ENCODE data around the gene DNASE2. TPM values are rescaled to one million over a fixed set of nuclear protein-coding genes. Genes with fewer than 3 reads are reported as not detected.

The DNASE2 gene
- total RNA-seq, 1 donor from 2014 or later, result 21.5 TPM

- Mint-ChIP-seq H3K4me1 (peaks cover 22% of the 10 kb centered on the region), H3K36me3 (ENCODE audit: low read depth) (peaks cover 11% of the 10 kb centered on the region), H3K4me3 (peak overlapping the region; percentile 85), H3K9me3 (no peaks in the 10 kb centered on the region), H3K27me3 (peaks cover 7% of the 10 kb centered on the region), H3K27ac (peak overlapping the region; percentile 34)
- no peak for DNase-seq
- intact Hi-C loops (cut with micrococcal nuclease), result no loop called here
Measured at GRCh38 chr19:12882589-12882988, 1.3 kb upstream of the DNASE2 start.

- no peaks in the 10 kb centered on the region for H3K27me3 Mint-ChIP-seq
- H3K9me3 Mint-ChIP-seq, result no peaks in the 10 kb centered on the region
- no peak for DNase-seq
- intact Hi-C loops (cut with micrococcal nuclease), result loop anchor here (2.0 kb wide), 1 partner anchor 42 kb away; the partner anchor contains the start of gene MAST1
- H3K36me3 Mint-ChIP-seq (ENCODE audit: low read depth), result peaks cover 17% of the 10 kb centered on the region
- H3K4me1 Mint-ChIP-seq, result peaks cover 18% of the 10 kb centered on the region
- H3K4me3 Mint-ChIP-seq, result peak overlapping the region; percentile 85
- peak overlapping the region; percentile 84 for H3K27ac Mint-ChIP-seq
Measured at GRCh38 chr19:12880551-12881171, 588 bp downstream of the DNASE2 start.

GRCh38 chr19:12875086-12875485, 6.2 kb downstream of the DNASE2 start:
- peaks cover 8% of the 10 kb centered on the region for H3K4me1 Mint-ChIP-seq
- no peaks in the 10 kb centered on the region for H3K27me3 Mint-ChIP-seq
- intact Hi-C loops (cut with micrococcal nuclease), result no loop called here
- DNase-seq, result no peak
- no peak overlapping the region for H3K27ac Mint-ChIP-seq
- H3K9me3 Mint-ChIP-seq, result peaks cover 3% of the 10 kb centered on the region
- H3K36me3 Mint-ChIP-seq (ENCODE audit: low read depth), result peaks cover 34% of the 10 kb centered on the region
- H3K4me3 Mint-ChIP-seq, result no peak overlapping the region

- H3K27me3 Mint-ChIP-seq, result no peaks in the 10 kb centered on the region
- intact Hi-C loops (cut with micrococcal nuclease), result no loop called here
- no peak for DNase-seq
- H3K9me3 Mint-ChIP-seq, result peaks cover 3% of the 10 kb centered on the region
- H3K4me1 Mint-ChIP-seq, result peaks cover 4% of the 10 kb centered on the region
- H3K4me3 Mint-ChIP-seq, result no peak overlapping the region
- no peak overlapping the region for H3K27ac Mint-ChIP-seq
- H3K36me3 Mint-ChIP-seq (ENCODE audit: low read depth), result peaks cover 34% of the 10 kb centered on the region
Measured at GRCh38 chr19:12873891-12874745, 7.1 kb downstream of the DNASE2 start.

GRCh38 chr19:12872941-12873890, 8.0 kb downstream of the DNASE2 start:
- H3K4me3 Mint-ChIP-seq, result peak overlapping the region; percentile 44
- H3K9me3 Mint-ChIP-seq, result peaks cover 3% of the 10 kb centered on the region
- H3K27ac Mint-ChIP-seq, result peak overlapping the region; percentile 21
- peaks cover 30% of the 10 kb centered on the region for H3K36me3 Mint-ChIP-seq (ENCODE audit: low read depth)
- DNase-seq, result peak; percentile 90
- peaks cover 4% of the 10 kb centered on the region for H3K4me1 Mint-ChIP-seq
- intact Hi-C loops (cut with micrococcal nuclease), result no loop called here
- no peaks in the 10 kb centered on the region for H3K27me3 Mint-ChIP-seq

- H3K9me3 Mint-ChIP-seq, result peaks cover 3% of the 10 kb centered on the region
- intact Hi-C loops (cut with micrococcal nuclease), result no loop called here
- no peaks in the 10 kb centered on the region for H3K27me3 Mint-ChIP-seq
- H3K4me3 Mint-ChIP-seq, result no peak overlapping the region
- H3K27ac Mint-ChIP-seq, result peak overlapping the region; percentile 9
- H3K4me1 Mint-ChIP-seq, result peaks cover 5% of the 10 kb centered on the region
- no peak for DNase-seq
- H3K36me3 Mint-ChIP-seq (ENCODE audit: low read depth), result peaks cover 25% of the 10 kb centered on the region
Measured at GRCh38 chr19:12872255-12872654, 9.0 kb downstream of the DNASE2 start.

- H3K36me3 Mint-ChIP-seq (ENCODE audit: low read depth), result peaks cover 24% of the 10 kb centered on the region
- H3K4me1 Mint-ChIP-seq, result peaks cover 9% of the 10 kb centered on the region
- no peaks in the 10 kb centered on the region for H3K27me3 Mint-ChIP-seq
- H3K4me3 Mint-ChIP-seq, result no peak overlapping the region
- H3K9me3 Mint-ChIP-seq, result peaks cover 3% of the 10 kb centered on the region
- no peak for DNase-seq
- intact Hi-C loops (cut with micrococcal nuclease), result no loop called here
- H3K27ac Mint-ChIP-seq, result no peak overlapping the region
Measured at GRCh38 chr19:12871681-12872080, 9.6 kb downstream of the DNASE2 start.

- peaks cover 3% of the 10 kb centered on the region for H3K9me3 Mint-ChIP-seq
- H3K36me3 Mint-ChIP-seq (ENCODE audit: low read depth), result peaks cover 13% of the 10 kb centered on the region
- peaks cover 11% of the 10 kb centered on the region for H3K4me1 Mint-ChIP-seq
- no peaks in the 10 kb centered on the region for H3K27me3 Mint-ChIP-seq
- no peak overlapping the region for H3K27ac Mint-ChIP-seq
- DNase-seq, result peak; percentile 67
- no peak overlapping the region for H3K4me3 Mint-ChIP-seq
- intact Hi-C loops (cut with micrococcal nuclease), result no loop called here
Measured at GRCh38 chr19:12868540-12869112, 12.6 kb downstream of the DNASE2 start.

GRCh38 chr19:12867120-12868099, 13.8 kb downstream of the DNASE2 start:
- Mint-ChIP-seq H3K36me3 (ENCODE audit: low read depth) (peaks cover 5% of the 10 kb centered on the region), H3K27ac (peak overlapping the region; percentile 16), H3K27me3 (peaks cover 2% of the 10 kb centered on the region), H3K9me3 (no peaks in the 10 kb centered on the region), H3K4me3 (peak overlapping the region; percentile 77), H3K4me1 (peaks cover 8% of the 10 kb centered on the region)
- peak; percentile 93 for DNase-seq
- intact Hi-C loops (cut with micrococcal nuclease), result no loop called here

- H3K4me1 Mint-ChIP-seq, result peaks cover 7% of the 10 kb centered on the region
Measured at GRCh38 chr19:12866416-12867119, 14.7 kb downstream of the DNASE2 start.

GRCh38 chr19:12865746-12866415, 15.4 kb downstream of the DNASE2 start:
- peaks cover 4% of the 10 kb centered on the region for H3K27me3 Mint-ChIP-seq
- H3K4me1 Mint-ChIP-seq, result peaks cover 7% of the 10 kb centered on the region
- H3K4me3 Mint-ChIP-seq, result no peak overlapping the region
- no peak overlapping the region for H3K27ac Mint-ChIP-seq
- no peaks in the 10 kb centered on the region for H3K36me3 Mint-ChIP-seq (ENCODE audit: low read depth)
- DNase-seq, result no peak
- intact Hi-C loops (cut with micrococcal nuclease), result no loop called here
- H3K9me3 Mint-ChIP-seq, result no peaks in the 10 kb centered on the region

More at GRCh38 chr19:12866416-12867119, 14.7 kb downstream of the DNASE2 start:
- Mint-ChIP-seq H3K9me3 (no peaks in the 10 kb centered on the region), H3K27me3 (peaks cover 2% of the 10 kb centered on the region), H3K36me3 (ENCODE audit: low read depth) (no peaks in the 10 kb centered on the region), H3K27ac (no peak overlapping the region), H3K4me3 (peak overlapping the region; percentile 77)
- DNase-seq, result no peak
- intact Hi-C loops (cut with micrococcal nuclease), result no loop called here

Data from activated CD4-positive, alpha-beta T cell treated with anti-CD3 and anti-CD28 coated beads, Interleukin-2, amount 10 ng/mL, durations not matched to agents 24 days and 14 days (primary cell).